ENCODE data around the gene WTAP.

Gene WTAP

DNA sequence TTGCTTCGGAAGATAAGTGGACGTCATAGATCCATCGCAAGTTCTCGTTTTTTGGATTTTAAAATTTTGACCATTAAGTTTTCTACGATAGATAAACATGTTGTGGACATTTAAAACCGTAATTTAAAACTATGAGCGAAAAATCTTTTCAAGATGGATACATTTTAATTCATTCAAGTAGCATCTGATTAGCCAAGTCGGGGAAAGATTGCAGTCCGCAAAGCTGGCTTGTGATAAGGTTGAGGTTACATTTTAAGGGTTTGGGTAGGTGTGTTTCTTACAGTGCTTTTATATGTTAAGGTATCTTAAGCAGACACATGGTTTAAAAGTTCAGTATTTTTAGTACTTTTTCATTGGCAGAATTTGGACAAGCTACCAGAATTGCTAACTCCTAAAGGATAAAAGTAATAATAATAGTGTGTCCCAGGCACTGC lies 1.2 kb downstream of the WTAP start:
- TF ChIP-seq RAD21 (IDR thresholded peaks at IDR 0.05; ENCODE audit: low read depth) = no peak

DNA sequence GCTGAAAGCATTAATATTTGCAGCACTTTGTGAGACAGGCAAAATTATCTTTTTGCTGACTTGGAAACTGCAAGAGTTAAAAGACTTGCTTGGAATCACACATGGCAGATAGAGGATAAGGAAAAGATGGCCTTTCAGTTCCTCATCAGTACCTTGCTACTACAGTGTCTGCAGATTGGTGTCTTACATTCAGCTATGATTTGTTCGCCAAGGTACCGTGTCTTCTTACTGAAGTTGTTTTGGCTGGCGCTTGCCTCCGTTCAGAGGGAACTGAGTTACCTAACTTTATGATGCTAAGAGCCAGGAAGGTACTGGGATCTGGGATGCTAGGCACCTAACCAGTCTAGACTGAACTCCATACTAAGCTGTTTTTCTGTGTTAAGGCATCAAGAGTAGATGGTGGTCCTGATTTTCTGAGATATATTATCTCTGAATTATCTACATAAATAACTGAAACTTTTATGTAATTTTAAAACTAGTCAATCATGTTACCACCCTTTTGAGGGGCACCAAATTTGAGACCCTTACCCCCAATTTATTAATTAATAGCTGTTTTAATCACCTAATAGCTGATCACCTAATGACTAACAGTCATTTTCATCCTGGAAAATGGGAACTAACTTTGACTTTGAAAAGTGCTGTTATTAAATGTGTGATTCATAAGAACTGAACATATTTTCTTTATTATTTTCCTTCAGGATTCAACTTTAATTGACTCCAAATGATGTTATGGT lies 2.5 kb downstream of the WTAP start:
- TF ChIP-seq EGR1 (IDR thresholded peaks at IDR 0.05) = no peak
- no peak for TF ChIP-seq TEAD4 (IDR thresholded peaks at IDR 0.05)

DNA sequence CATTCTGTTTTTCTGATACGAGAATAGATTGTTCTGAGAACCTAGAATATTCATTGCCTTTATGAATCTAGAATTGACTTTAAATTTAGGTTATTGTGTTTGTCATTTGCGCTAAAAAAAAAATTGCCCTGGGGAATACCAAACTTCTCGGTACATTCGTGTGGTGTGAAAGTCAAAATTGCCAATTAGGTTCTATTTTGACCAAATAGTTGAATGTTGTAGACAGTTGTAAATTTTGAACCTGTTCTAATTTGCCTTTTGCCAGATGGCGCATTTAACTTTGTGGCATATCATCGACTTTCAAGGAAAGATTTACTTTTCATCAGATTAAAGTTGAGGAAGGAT lies 3.0 kb downstream of the WTAP start:
- no peak for TF ChIP-seq NFIC (IDR thresholded peaks at IDR 0.05)
- no peak for TF ChIP-seq YY1 (IDR thresholded peaks at IDR 0.05; ENCODE audit: low read depth)
- TF ChIP-seq CREB1 (IDR thresholded peaks at IDR 0.05; ENCODE audit: low read depth) = no peak
- no peak for TF ChIP-seq CEBPB (IDR thresholded peaks at IDR 0.05)
- TF ChIP-seq, protein P1, sequence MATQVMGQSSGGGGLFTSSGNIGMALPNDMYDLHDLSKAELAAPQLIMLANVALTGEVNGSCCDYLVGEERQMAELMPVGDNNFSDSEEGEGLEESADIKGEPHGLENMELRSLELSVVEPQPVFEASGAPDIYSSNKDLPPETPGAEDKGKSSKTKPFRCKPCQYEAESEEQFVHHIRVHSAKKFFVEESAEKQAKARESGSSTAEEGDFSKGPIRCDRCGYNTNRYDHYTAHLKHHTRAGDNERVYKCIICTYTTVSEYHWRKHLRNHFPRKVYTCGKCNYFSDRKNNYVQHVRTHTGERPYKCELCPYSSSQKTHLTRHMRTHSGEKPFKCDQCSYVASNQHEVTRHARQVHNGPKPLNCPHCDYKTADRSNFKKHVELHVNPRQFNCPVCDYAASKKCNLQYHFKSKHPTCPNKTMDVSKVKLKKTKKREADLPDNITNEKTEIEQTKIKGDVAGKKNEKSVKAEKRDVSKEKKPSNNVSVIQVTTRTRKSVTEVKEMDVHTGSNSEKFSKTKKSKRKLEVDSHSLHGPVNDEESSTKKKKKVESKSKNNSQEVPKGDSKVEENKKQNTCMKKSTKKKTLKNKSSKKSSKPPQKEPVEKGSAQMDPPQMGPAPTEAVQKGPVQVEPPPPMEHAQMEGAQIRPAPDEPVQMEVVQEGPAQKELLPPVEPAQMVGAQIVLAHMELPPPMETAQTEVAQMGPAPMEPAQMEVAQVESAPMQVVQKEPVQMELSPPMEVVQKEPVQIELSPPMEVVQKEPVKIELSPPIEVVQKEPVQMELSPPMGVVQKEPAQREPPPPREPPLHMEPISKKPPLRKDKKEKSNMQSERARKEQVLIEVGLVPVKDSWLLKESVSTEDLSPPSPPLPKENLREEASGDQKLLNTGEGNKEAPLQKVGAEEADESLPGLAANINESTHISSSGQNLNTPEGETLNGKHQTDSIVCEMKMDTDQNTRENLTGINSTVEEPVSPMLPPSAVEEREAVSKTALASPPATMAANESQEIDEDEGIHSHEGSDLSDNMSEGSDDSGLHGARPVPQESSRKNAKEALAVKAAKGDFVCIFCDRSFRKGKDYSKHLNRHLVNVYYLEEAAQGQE (IDR thresholded peaks at IDR 0.05; ENCODE audit: low read depth) = no peak
- no peak for TF ChIP-seq RAD21 (IDR thresholded peaks at IDR 0.05; ENCODE audit: low read depth)
- TF ChIP-seq, protein P2, sequence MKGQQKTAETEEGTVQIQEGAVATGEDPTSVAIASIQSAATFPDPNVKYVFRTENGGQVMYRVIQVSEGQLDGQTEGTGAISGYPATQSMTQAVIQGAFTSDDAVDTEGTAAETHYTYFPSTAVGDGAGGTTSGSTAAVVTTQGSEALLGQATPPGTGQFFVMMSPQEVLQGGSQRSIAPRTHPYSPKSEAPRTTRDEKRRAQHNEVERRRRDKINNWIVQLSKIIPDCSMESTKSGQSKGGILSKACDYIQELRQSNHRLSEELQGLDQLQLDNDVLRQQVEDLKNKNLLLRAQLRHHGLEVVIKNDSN (IDR thresholded peaks at IDR 0.05) = no peak
- TF ChIP-seq TAF1 (IDR thresholded peaks at IDR 0.05; ENCODE audit: low read depth) = no peak
- no peak for TF ChIP-seq TCF12 (IDR thresholded peaks at IDR 0.05; ENCODE audit: low read depth)
- TF ChIP-seq FOXM1 (IDR thresholded peaks at IDR 0.05; ENCODE audit: borderline replicate concordance, low read depth) = no peak
- TF ChIP-seq EGR1 (IDR thresholded peaks at IDR 0.05) = no peak
- TF ChIP-seq EP300 (IDR thresholded peaks at IDR 0.05; ENCODE audit: borderline replicate concordance) = no peak
- no peak for TF ChIP-seq ZBTB7A (IDR thresholded peaks at IDR 0.05; ENCODE audit: low read depth)
- TF ChIP-seq, protein P3, sequence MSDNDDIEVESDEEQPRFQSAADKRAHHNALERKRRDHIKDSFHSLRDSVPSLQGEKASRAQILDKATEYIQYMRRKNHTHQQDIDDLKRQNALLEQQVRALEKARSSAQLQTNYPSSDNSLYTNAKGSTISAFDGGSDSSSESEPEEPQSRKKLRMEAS (IDR thresholded peaks at IDR 0.05) = no peak
- TF ChIP-seq TEAD4 (IDR thresholded peaks at IDR 0.05) = no peak

DNA sequence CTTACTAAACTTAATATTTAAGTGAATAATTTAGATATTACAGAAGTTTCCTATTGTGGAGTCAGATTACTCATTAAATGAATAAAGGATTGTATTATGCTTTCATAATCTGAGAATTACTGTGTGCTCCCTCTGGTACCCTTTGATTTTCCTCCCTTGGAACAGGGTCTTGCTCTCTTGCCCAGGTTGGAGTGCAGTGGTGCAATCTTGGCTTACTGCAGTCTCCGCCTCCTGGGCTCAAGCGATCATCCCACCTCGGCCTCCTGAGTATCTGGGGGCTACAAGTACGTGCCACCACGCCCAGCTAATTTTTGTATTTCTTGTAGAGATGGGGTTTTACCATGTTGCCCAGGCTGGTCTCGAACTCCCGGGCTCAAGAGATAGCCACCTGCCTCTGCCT lies 9.6 kb downstream of the WTAP start:
- TF ChIP-seq RAD21 (IDR thresholded peaks at IDR 0.05; ENCODE audit: low read depth) = no peak
- TF ChIP-seq ZBTB7A (IDR thresholded peaks at IDR 0.05; ENCODE audit: low read depth) = no peak
- no peak for TF ChIP-seq NFIC (IDR thresholded peaks at IDR 0.05)
- no peak for TF ChIP-seq CEBPB (IDR thresholded peaks at IDR 0.05)
- TF ChIP-seq, protein P3 (IDR thresholded peaks at IDR 0.05) = no peak
- TF ChIP-seq CREB1 (IDR thresholded peaks at IDR 0.05; ENCODE audit: low read depth) = no peak
- TF ChIP-seq, protein P2 (IDR thresholded peaks at IDR 0.05) = no peak
- TF ChIP-seq EP300 (IDR thresholded peaks at IDR 0.05; ENCODE audit: borderline replicate concordance) = no peak
- TF ChIP-seq, protein P1 (IDR thresholded peaks at IDR 0.05; ENCODE audit: low read depth) = no peak
- TF ChIP-seq TCF12 (IDR thresholded peaks at IDR 0.05; ENCODE audit: low read depth) = no peak
- no peak for TF ChIP-seq TEAD4 (IDR thresholded peaks at IDR 0.05)
- TF ChIP-seq FOXM1 (IDR thresholded peaks at IDR 0.05; ENCODE audit: borderline replicate concordance, low read depth) = no peak

DNA sequence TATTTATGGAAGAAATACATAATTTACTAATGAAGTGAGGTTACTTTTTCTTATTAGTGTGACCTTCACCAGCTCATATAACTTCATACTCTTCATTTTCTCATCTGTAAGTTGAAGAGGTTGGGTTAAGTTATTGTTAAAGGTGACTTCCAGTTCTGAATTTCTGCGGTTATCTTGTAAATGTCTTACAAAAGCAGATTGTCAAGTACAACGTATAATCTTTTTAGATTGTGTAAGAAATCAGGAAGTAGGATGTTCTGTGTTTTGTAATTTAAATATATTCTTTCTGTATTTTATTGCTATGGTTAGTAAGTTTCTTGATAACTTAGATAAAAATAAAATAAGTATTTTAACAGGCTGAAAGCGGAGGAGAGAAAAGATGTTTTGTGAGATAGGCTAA lies 12.0 kb downstream of the WTAP start:
- no peak for TF ChIP-seq TCF12 (IDR thresholded peaks at IDR 0.05; ENCODE audit: low read depth)
- TF ChIP-seq FOXM1 (IDR thresholded peaks at IDR 0.05; ENCODE audit: borderline replicate concordance, low read depth) = no peak
- TF ChIP-seq CEBPB (IDR thresholded peaks at IDR 0.05) = no peak
- TF ChIP-seq RAD21 (IDR thresholded peaks at IDR 0.05; ENCODE audit: low read depth) = no peak
- no peak for TF ChIP-seq EP300 (IDR thresholded peaks at IDR 0.05; ENCODE audit: borderline replicate concordance)
- no peak for TF ChIP-seq CREB1 (IDR thresholded peaks at IDR 0.05; ENCODE audit: low read depth)
- TF ChIP-seq, protein P1 (IDR thresholded peaks at IDR 0.05; ENCODE audit: low read depth) = no peak
